A673 (cell line): ENCODE measurements around the gene SLC22A17. TPM values are rescaled to one million over a fixed set of nuclear protein-coding genes. Genes with fewer than 3 reads are reported as not detected.
"Not testable (repeated sequence)": the region's sequence is repeated elsewhere in the genome, so short reads cannot be mapped to it uniquely, and the experiment has no call there.

Experiments
- BruUV-seq: library from RNA; stranded (reverse); fragments of 400-500 nt; replicated peaks from 2 replicates; lab custom pipeline; 2021; lab: Mats Ljungman, UMichigan
- CTCF ChIA-PET: fragments of 300-600 bp; sonication (Branson Sonifier 250); formaldehyde crosslinking; loops from one replicate; lab custom pipeline; 2022; ENCODE audit warnings: antibody characterized with exemption; lab: Charles Lee
- POLR2A ChIA-PET: fragments of 300-600 bp; sonication (Branson Sonifier 250); formaldehyde crosslinking; loops from one replicate; lab custom pipeline; 2022; ENCODE audit warnings: antibody characterized with exemption; ENCODE audit not compliant: low non-redundant PET; lab: Charles Lee
- DNase-seq: peaks from one replicate; pipeline ENCODE4 v3.0.0-alpha.2; 2015; ENCODE audit warnings: low spot score
- H3K27ac ChIP-seq: fragments of 200-600 bp; sonication (generic); 2 replicates; pipeline ENCODE4 v1.5.1; 2016; ENCODE audit warnings: mixed run types, low read depth, mild to moderate bottlenecking, mixed read lengths, antibody characterized with exemption, low read length; ENCODE audit not compliant: poor library complexity, severe bottlenecking
- H3K27me3 ChIP-seq: fragments of 200-600 bp; sonication (generic); replicated peaks from 2 replicates; pipeline ENCODE4 v1.6.1; 2017; ENCODE audit warnings: mixed run types, low read depth, mild to moderate bottlenecking, mixed read lengths, antibody characterized with exemption, low read length; ENCODE audit not compliant: insufficient read depth, poor library complexity
- H3K36me3 ChIP-seq: fragments of 200-600 bp; sonication (generic); 2 replicates; pipeline ENCODE4 v1.6.1; 2016; ENCODE audit warnings: mixed run types, mild to moderate bottlenecking, mixed read lengths, antibody characterized with exemption, low read length; ENCODE audit not compliant: insufficient read depth, poor library complexity, severe bottlenecking
- H3K4me1 ChIP-seq: fragments of 200-600 bp; sonication (generic); 2 replicates; pipeline ENCODE4 v1.6.1; 2017; ENCODE audit warnings: mixed run types, mild to moderate bottlenecking, mixed read lengths, antibody characterized with exemption, low read length; ENCODE audit not compliant: insufficient read depth, poor library complexity, severe bottlenecking
- H3K4me3 ChIP-seq: fragments of 200-600 bp; sonication (generic); 2 replicates; pipeline ENCODE4 v1.5.1; 2016; ENCODE audit warnings: low read depth, mixed run types, mild to moderate bottlenecking, mixed read lengths, low read length; ENCODE audit not compliant: poor library complexity, severe bottlenecking
- H3K9me3 ChIP-seq: fragments of 200-600 bp; sonication (generic); 2 replicates; pipeline ENCODE4 v1.6.1; 2016; ENCODE audit warnings: mixed run types, low read depth, mild to moderate bottlenecking, mixed read lengths, antibody characterized with exemption, low read length; ENCODE audit not compliant: poor library complexity, severe bottlenecking
- CTCF ChIP-seq: fragments of 300-800, 200-600 bp; sonication (generic); conservative IDR thresholded peaks from 2 replicates; pipeline ENCODE4 v1.5.1; 2017; ENCODE audit warnings: low read depth, mild to moderate bottlenecking, antibody characterized with exemption, low read length, moderate library complexity, mixed read lengths
- EZH2 ChIP-seq: fragments of 200-600 bp; sonication (generic); IDR thresholded peaks from 2 replicates; pipeline ENCODE4 v1.6.1; 2017; ENCODE audit warnings: borderline replicate concordance, low read depth, mild to moderate bottlenecking, mixed read lengths, antibody characterized with exemption, low read length; ENCODE audit not compliant: poor library complexity, severe bottlenecking
- intact Hi-C: fragments of 100-400 bp; cut with micrococcal nuclease; formaldehyde crosslinking; loops from one replicate; pipeline ENCODE4 v1.10.0; 2022; ENCODE audit not compliant: unreplicated experiment
- total RNA-seq: library from RNA; stranded (reverse); gene quantifications from 2 replicates; pipeline ENCODE4 v1.2.3, GENCODE V29; 2021

Gene SLC22A17
- total RNA-seq, 1 experiment from 2014 or later, result 23.0 TPM

GRCh38 chr14:23396781-23397407, 44.2 kb upstream of the SLC22A17 start:
- ChIA-PET CTCF (no interaction called here), POLR2A (no interaction called here)
- Histone ChIP-seq H3K27me3 (peaks cover 4% of the 10 kb centered on the region), H3K4me1 (no peaks in the 10 kb centered on the region), H3K27ac (no peak overlapping the region), H3K4me3 (no peak overlapping the region), H3K9me3 (no peaks in the 10 kb centered on the region), H3K36me3 (no peaks in the 10 kb centered on the region)
- intact Hi-C loops, result no loop called here
- DNase-seq, result no peak
- no peak for TF ChIP-seq CTCF
- TF ChIP-seq EZH2, result no peak
- no TSS peak for BruUV-seq

- DNase-seq, result no peak
- no peak for TF ChIP-seq EZH2
- no peak for TF ChIP-seq CTCF
- BruUV-seq, result no TSS peak
- no peaks in the 10 kb centered on the region for H3K36me3 ChIP-seq
- ChIA-PET POLR2A (no interaction called here), CTCF (no interaction called here)
- no peak overlapping the region for H3K27ac ChIP-seq
- no peaks in the 10 kb centered on the region for H3K4me1 ChIP-seq
- no peak overlapping the region for H3K4me3 ChIP-seq
- intact Hi-C loops, result no loop called here
- H3K9me3 ChIP-seq, result no peaks in the 10 kb centered on the region
- peaks cover 5% of the 10 kb centered on the region for H3K27me3 ChIP-seq
Measured at GRCh38 chr14:23396126-23396525, 43.4 kb upstream of the SLC22A17 start.

- POLR2A ChIA-PET, result interaction anchor here (0.6 kb wide), 2 partner anchors 8 to 10 kb away, joined by 4 to 7 read pairs; no protein-coding TSS in a partner anchor
- H3K4me1 ChIP-seq, result no peaks in the 10 kb centered on the region
- CTCF ChIA-PET, result interaction anchor here (1.6 kb wide), 1 partner anchor 13 kb away, joined by 3 read pairs; no protein-coding TSS in a partner anchor
- H3K27ac ChIP-seq, result no peak overlapping the region
- no peaks in the 10 kb centered on the region for H3K9me3 ChIP-seq
- DNase-seq, result no peak
- no TSS peak for BruUV-seq
- H3K4me3 ChIP-seq, result no peak overlapping the region
- peaks cover 9% of the 10 kb centered on the region for H3K27me3 ChIP-seq
- intact Hi-C loops, result no loop called here
- TF ChIP-seq EZH2 (no peak), CTCF (no peak)
- H3K36me3 ChIP-seq, result no peaks in the 10 kb centered on the region
Measured at GRCh38 chr14:23392613-23393012, 39.9 kb upstream of the SLC22A17 start.

- POLR2A ChIA-PET, intact Hi-C loops, H3K4me1 ChIP-seq, DNase-seq, H3K4me3 ChIP-seq, H3K9me3 ChIP-seq, CTCF ChIA-PET, H3K36me3 ChIP-seq, BruUV-seq, H3K27me3 ChIP-seq, H3K27ac ChIP-seq: not testable (repeated sequence)
Measured at GRCh38 chr14:23389871-23390270, 37.2 kb upstream of the SLC22A17 start.
